Sigmoid colon (tissue), 7 donors: ENCODE measurements around the gene AMT. TPM values are rescaled to one million over a fixed set of nuclear protein-coding genes. Genes with fewer than 3 reads are reported as not detected.
A peak's percentile ranks its signal among the peaks of the same experiment; 100 is the strongest.

Experiments
- DNase-seq: peaks from one replicate; pipeline ENCODE4 v3.0.0-alpha.2; 2019
- H3K27ac ChIP-seq, 4 donors: fragments of 200-600 bp; sonication (generic); one replicate each; pipeline ENCODE4 v1.5.1; 2016 to 2019; ENCODE audit warnings: mild to moderate bottlenecking in 1 of 4
- H3K27me3 ChIP-seq, 3 donors: fragments of 200-600 bp; sonication (generic); one replicate each; pipeline ENCODE4 v1.5.1; 2019; ENCODE audit warnings: mild to moderate bottlenecking in 1 of 3
- H3K36me3 ChIP-seq, 4 donors: fragments of 200-600 bp; sonication (generic); one replicate each; pipeline ENCODE4 v1.5.1; 2016 to 2019
- H3K4me1 ChIP-seq, 4 donors: fragments of 200-600 bp; sonication (generic); one replicate each; pipeline ENCODE4 v1.5.1; 2017 to 2019
- H3K4me3 ChIP-seq, 4 donors: fragments of 200-600 bp; sonication (generic); one replicate each; pipeline ENCODE4 v1.5.1; 2017 to 2019; ENCODE audit warnings: mild to moderate bottlenecking in 2 of 4, moderate library complexity in 1 of 4
- H3K9me3 ChIP-seq, 4 donors: fragments of 200-600 bp in 3 of 4; sonication (generic) in 3 of 4; one replicate each; pipeline versions ENCODE4 v1.5.1 to v1.6.1; 2013 to 2019
- EP300 ChIP-seq, 4 donors: sonication (generic); formaldehyde crosslinking; IDR thresholded peaks; one replicate each; pipeline ENCODE4 v1.6.1; 2017; ENCODE audit warnings: antibody characterized with exemption in 4 of 4
- POLR2A ChIP-seq, 2 donors: fragments of 450-650 bp; IDR thresholded peaks; one replicate each; pipeline ENCODE4 v1.6.1; 2016; ENCODE audit warnings: antibody characterized with exemption in 2 of 2, mild to moderate bottlenecking in 2 of 2, moderate library complexity in 2 of 2
- POLR2AphosphoS5 ChIP-seq, 4 donors: sonication (generic); formaldehyde crosslinking; IDR thresholded peaks; one replicate each; pipeline ENCODE4 v1.6.1; 2017; ENCODE audit warnings: antibody characterized with exemption in 4 of 4
- WGBS, 2 donors: extraction: QIAGEN DNeasy Blood & Tissue Kit; methylation state at CpG; one replicate each; pipeline ENCODE4 v1.1.7; 2013; 5-methylcytosine and 5-hydroxymethylcytosine counted together
- intact Hi-C: fragments of 100-400 bp; cut with DNase I; formaldehyde crosslinking; loops from one replicate; pipeline ENCODE4 v1.15.1; 2023
- polyA plus RNA-seq, 3 donors: library from polyadenylated mRNA; stranded (reverse); fragments of 200-250 nt; gene quantifications; one replicate each; pipeline ENCODE4 v1.2.3, GENCODE V29; 2013
- total RNA-seq, 4 donors: library from RNA; depleted of rRNA; stranded (reverse); fragments of >200 nt; gene quantifications; one replicate each; pipeline ENCODE4 v1.1.0, GENCODE V29; 2016
- TF ChIP-seq, protein P1 (sequence below), 4 experiments: fragments of 450-650 bp in 3 of 4; fragments of 200-600 bp in 1 of 4; IDR thresholded peaks; one replicate each; pipeline ENCODE4 v1.5.1; 2016 to 2019; ENCODE audit warnings: antibody characterized with exemption in 4 of 4, mild to moderate bottlenecking in 3 of 4, moderate library complexity in 2 of 4
- donor health status: healthy with polysubstance abuse.
- donor health status: Bipolar disorder and iron deficiency.
- donor health status: healthy.

The AMT gene
- total and polyA plus RNA-seq, 7 donors: 3.1 to 16.1 (median 11.5) TPM

- H3K4me3 ChIP-seq: peak overlapping the region; percentile 26 to 88 (median 86)
These were observed 47.0 kb upstream of the AMT start for GRCh38 chr3:49469037-49469935.

DNA sequence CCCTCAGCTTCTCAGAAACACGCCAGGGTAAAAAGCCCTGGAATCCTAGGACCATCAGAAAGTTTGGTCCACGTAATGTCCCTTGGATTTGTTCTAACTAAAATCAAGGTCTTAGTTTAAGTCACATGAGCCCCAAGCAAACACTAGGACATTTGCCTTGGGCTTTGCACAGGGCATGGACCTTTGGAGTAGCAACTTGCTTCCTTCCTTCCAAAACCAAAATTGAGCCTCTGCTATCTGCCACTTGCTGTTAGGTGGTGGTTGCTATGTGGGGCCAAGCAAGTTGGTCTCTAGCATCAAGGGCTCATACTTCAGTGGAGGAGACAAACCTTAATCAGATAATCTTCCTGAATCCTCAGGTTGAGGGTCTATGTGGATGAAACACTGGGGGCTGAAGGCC lies 43.8 kb upstream of the AMT start:
- TF ChIP-seq EP300 (IDR thresholded peaks at IDR 0.05): no peak
- TF ChIP-seq, protein P1, sequence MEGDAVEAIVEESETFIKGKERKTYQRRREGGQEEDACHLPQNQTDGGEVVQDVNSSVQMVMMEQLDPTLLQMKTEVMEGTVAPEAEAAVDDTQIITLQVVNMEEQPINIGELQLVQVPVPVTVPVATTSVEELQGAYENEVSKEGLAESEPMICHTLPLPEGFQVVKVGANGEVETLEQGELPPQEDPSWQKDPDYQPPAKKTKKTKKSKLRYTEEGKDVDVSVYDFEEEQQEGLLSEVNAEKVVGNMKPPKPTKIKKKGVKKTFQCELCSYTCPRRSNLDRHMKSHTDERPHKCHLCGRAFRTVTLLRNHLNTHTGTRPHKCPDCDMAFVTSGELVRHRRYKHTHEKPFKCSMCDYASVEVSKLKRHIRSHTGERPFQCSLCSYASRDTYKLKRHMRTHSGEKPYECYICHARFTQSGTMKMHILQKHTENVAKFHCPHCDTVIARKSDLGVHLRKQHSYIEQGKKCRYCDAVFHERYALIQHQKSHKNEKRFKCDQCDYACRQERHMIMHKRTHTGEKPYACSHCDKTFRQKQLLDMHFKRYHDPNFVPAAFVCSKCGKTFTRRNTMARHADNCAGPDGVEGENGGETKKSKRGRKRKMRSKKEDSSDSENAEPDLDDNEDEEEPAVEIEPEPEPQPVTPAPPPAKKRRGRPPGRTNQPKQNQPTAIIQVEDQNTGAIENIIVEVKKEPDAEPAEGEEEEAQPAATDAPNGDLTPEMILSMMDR (IDR thresholded peaks at IDR 0.05): no peak
- no peak for TF ChIP-seq POLR2AphosphoS5 (IDR thresholded peaks at IDR 0.05)
- no peak for TF ChIP-seq POLR2A (IDR thresholded peaks at IDR 0.05)
- DNase-seq: no peak
- Histone ChIP-seq H3K36me3 (no peaks in the 10 kb centered on the region), H3K4me1 (peaks cover 0 to 38% (median 28%) of the 10 kb centered on the region in 4 donors), H3K9me3 (no peaks in the 10 kb centered on the region), H3K27ac (peak overlapping the region in 3 of 4 donors; percentile 18 to 98 (median 33)), H3K27me3 (no peaks in the 10 kb centered on the region), H3K4me3 (no peak overlapping the region)
- intact Hi-C loops: loop anchor here (5.0 kb wide), 1 partner anchor 109 kb away; the partner anchor contains the start of gene GPX1
- WGBS, 2 donors: 84 to 91% methylated on average over 2 of the region's 2 CpGs

More at GRCh38 chr3:49469037-49469935, 47.0 kb upstream of the AMT start:
- Histone ChIP-seq H3K27me3 (no peaks in the 10 kb centered on the region), H3K9me3 (no peaks in the 10 kb centered on the region), H3K4me1 (peaks cover 0 to 44% (median 36%) of the 10 kb centered on the region in 4 donors), H3K36me3 (no peaks in the 10 kb centered on the region), H3K27ac (peak overlapping the region; percentile 97 to 100 (median 98))
- intact Hi-C loops: loop anchor here (2.0 to 5.0 kb wide), 2 partner anchors 56 to 112 kb away; partner anchors contain the start of genes GPX1 and TCTA
- peak; percentile 93 for DNase-seq
- WGBS, 2 donors: 12 to 18% methylated on average over 23 of the region's 23 CpGs
- TF ChIP-seq EP300 (IDR thresholded peaks at IDR 0.05) (peak in 1 of 4 donors; percentile 19), POLR2A (IDR thresholded peaks at IDR 0.05) (peak; percentile 86 to 92), POLR2AphosphoS5 (IDR thresholded peaks at IDR 0.05) (peak in 1 of 4 donors; percentile 4)
- TF ChIP-seq, protein P1 (IDR thresholded peaks at IDR 0.05): no peak

- DNase-seq: no peak
- Histone ChIP-seq H3K4me1 (peaks cover 0 to 37% (median 27%) of the 10 kb centered on the region in 4 donors), H3K36me3 (no peaks in the 10 kb centered on the region), H3K27ac (peak overlapping the region in 3 of 4 donors; percentile 31 to 98 (median 33)), H3K9me3 (no peaks in the 10 kb centered on the region), H3K4me3 (no peak overlapping the region), H3K27me3 (no peaks in the 10 kb centered on the region)
- TF ChIP-seq POLR2A (IDR thresholded peaks at IDR 0.05) (no peak), POLR2AphosphoS5 (IDR thresholded peaks at IDR 0.05) (no peak), EP300 (IDR thresholded peaks at IDR 0.05) (no peak)
- TF ChIP-seq, protein P1 (IDR thresholded peaks at IDR 0.05): no peak
- intact Hi-C loops: loop anchor here (5.0 kb wide), 1 partner anchor 108 kb away; the partner anchor contains the start of gene GPX1
- 76 to 88% methylated on average over 18 of the region's 18 CpGs for WGBS, 2 donors
These were observed 43.2 kb upstream of the AMT start for GRCh38 chr3:49465270-49466034.

- no peak overlapping the region for H3K4me3 ChIP-seq
- H3K9me3 ChIP-seq: no peaks in the 10 kb centered on the region
- no peaks in the 10 kb centered on the region for H3K36me3 ChIP-seq
- no peaks in the 10 kb centered on the region for H3K27me3 ChIP-seq
- intact Hi-C loops: no loop called here
- 69 to 79% methylated on average over 3 of the region's 3 CpGs for WGBS, 2 donors
- peak overlapping the region in 3 of 4 donors; percentile 0 to 43 (median 17) for H3K27ac ChIP-seq
- TF ChIP-seq, protein P1 (IDR thresholded peaks at IDR 0.05): no peak
- TF ChIP-seq EP300 (IDR thresholded peaks at IDR 0.05): no peak
- no peak for TF ChIP-seq POLR2A (IDR thresholded peaks at IDR 0.05)
- no peak for TF ChIP-seq POLR2AphosphoS5 (IDR thresholded peaks at IDR 0.05)
- no peak for DNase-seq
- peaks cover 0 to 15% (median 9%) of the 10 kb centered on the region in 4 donors for H3K4me1 ChIP-seq
These were observed 39.9 kb upstream of the AMT start for GRCh38 chr3:49462222-49462621.
